ENCODE data around the gene MYOCOS. TPM values are rescaled to one million over a fixed set of nuclear protein-coding genes. Genes with fewer than 3 reads are reported as not detected.
"Not testable (repeated sequence)": the region's sequence is repeated elsewhere in the genome, so short reads cannot be mapped to it uniquely, and the experiment has no call there.

MYOCOS gene
- total RNA-seq, 1 donor from 2014 or later, result not detected

DNA sequence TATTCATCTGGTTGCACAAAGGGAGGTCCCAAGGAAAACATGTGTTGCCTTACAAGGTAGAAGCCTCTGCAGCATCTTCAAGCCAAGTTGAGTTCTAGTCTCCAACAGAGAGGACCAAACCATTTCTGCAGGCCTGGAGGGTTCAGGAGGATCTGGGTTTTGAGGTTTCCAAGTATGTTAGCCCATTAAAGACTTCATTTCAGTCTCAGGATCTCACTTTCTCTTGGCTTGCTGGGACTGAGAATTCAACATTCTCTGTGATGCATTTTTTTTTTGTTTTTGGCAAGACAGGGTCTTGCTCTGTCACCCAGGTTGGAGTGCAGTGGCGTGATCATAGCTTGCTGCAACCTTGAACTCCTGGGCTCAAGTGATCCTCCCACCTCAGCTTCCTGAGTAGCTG, 8.8 kb upstream of the MYOCOS start:
- intact Hi-C loops (cut with DNase I), result no loop called here
- TF ChIP-seq, protein P1, sequence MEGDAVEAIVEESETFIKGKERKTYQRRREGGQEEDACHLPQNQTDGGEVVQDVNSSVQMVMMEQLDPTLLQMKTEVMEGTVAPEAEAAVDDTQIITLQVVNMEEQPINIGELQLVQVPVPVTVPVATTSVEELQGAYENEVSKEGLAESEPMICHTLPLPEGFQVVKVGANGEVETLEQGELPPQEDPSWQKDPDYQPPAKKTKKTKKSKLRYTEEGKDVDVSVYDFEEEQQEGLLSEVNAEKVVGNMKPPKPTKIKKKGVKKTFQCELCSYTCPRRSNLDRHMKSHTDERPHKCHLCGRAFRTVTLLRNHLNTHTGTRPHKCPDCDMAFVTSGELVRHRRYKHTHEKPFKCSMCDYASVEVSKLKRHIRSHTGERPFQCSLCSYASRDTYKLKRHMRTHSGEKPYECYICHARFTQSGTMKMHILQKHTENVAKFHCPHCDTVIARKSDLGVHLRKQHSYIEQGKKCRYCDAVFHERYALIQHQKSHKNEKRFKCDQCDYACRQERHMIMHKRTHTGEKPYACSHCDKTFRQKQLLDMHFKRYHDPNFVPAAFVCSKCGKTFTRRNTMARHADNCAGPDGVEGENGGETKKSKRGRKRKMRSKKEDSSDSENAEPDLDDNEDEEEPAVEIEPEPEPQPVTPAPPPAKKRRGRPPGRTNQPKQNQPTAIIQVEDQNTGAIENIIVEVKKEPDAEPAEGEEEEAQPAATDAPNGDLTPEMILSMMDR (IDR thresholded peaks at IDR 0.05), result no peak
- no peaks in the 10 kb centered on the region for H3K36me3 ChIP-seq
- DNase-seq (ENCODE audit: low spot score in 2 of 2), result no peak
- no peaks in the 10 kb centered on the region for H3K27me3 ChIP-seq
- no peaks in the 10 kb centered on the region for H3K9me3 ChIP-seq
- no peaks in the 10 kb centered on the region for H3K4me1 ChIP-seq
- H3K4me3 ChIP-seq, result no peak overlapping the region
- no peak overlapping the region for H3K27ac ChIP-seq

DNA sequence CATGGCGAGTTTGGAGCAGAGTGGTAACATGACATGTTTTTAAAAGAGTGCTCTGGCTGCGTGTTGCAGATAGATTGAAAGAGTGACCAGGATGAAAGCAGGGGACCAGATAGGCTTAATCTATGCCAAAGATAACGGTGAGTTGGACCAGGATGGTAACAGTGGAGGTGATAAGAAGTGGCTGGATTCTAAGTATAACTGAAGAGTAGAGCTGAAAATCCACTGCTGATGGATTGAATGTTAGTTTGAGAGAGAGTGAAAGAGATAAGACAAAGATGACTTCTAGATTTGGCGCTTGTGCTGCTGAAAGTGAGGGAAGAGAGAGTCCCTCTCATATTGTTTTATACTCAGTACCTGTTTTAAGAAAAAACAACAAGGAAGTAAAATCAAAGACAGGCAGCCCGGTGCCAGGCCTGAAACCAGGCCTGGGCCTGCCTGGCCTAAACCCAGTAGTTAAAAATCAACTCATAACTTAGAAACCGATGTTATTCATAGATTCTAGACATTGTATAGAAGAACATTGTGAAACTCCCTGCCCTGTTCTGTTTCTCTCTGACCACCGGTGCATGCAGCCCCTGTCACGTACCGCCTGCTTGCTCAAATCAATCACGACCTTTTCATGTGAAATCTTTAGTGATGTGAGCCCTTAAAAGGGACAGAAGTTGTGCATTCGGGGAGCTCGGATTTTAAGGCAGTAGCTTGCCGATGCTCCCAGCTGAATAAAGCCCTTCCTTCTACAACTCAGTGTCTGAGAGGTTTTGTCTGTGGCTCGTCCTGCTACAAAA, 6.7 kb upstream of the MYOCOS start:
- DNase-seq (ENCODE audit: low spot score in 2 of 2); H3K4me3 ChIP-seq; H3K4me1 ChIP-seq; H3K27me3 ChIP-seq; H3K27ac ChIP-seq; H3K36me3 ChIP-seq; H3K9me3 ChIP-seq; intact Hi-C loops (cut with DNase I): not testable (repeated sequence)

GRCh38 chr1:171616586-171616985, 5.5 kb upstream of the MYOCOS start:
- DNase-seq (ENCODE audit: low spot score in 2 of 2), result no peak
- H3K27me3 ChIP-seq, result no peaks in the 10 kb centered on the region
- no peaks in the 10 kb centered on the region for H3K4me1 ChIP-seq
- no peak overlapping the region for H3K27ac ChIP-seq
- intact Hi-C loops (cut with DNase I), result no loop called here
- TF ChIP-seq, protein P1 (IDR thresholded peaks at IDR 0.05), result no peak
- no peak overlapping the region for H3K4me3 ChIP-seq
- H3K36me3 ChIP-seq, result no peaks in the 10 kb centered on the region
- no peaks in the 10 kb centered on the region for H3K9me3 ChIP-seq

GRCh38 chr1:171623651-171624331, 1.7 kb downstream of the MYOCOS start:
- TF ChIP-seq, protein P1 (IDR thresholded peaks at IDR 0.05), result no peak
- H3K4me3 ChIP-seq, result no peak overlapping the region
- no peaks in the 10 kb centered on the region for H3K36me3 ChIP-seq
- no peak for DNase-seq (ENCODE audit: low spot score in 2 of 2)
- intact Hi-C loops (cut with DNase I), result no loop called here
- no peak overlapping the region for H3K27ac ChIP-seq
- no peaks in the 10 kb centered on the region for H3K27me3 ChIP-seq
- H3K4me1 ChIP-seq, result no peaks in the 10 kb centered on the region
- H3K9me3 ChIP-seq, result no peaks in the 10 kb centered on the region

- Histone ChIP-seq H3K36me3 (no peaks in the 10 kb centered on the region), H3K4me1 (no peaks in the 10 kb centered on the region), H3K27ac (no peak overlapping the region), H3K4me3 (no peak overlapping the region), H3K27me3 (no peaks in the 10 kb centered on the region), H3K9me3 (no peaks in the 10 kb centered on the region)
- TF ChIP-seq, protein P1 (IDR thresholded peaks at IDR 0.05), result no peak
- intact Hi-C loops (cut with DNase I), result no loop called here
- DNase-seq (ENCODE audit: low spot score in 2 of 2), result no peak
Measured at GRCh38 chr1:171625225-171625624, 3.2 kb downstream of the MYOCOS start.

DNA sequence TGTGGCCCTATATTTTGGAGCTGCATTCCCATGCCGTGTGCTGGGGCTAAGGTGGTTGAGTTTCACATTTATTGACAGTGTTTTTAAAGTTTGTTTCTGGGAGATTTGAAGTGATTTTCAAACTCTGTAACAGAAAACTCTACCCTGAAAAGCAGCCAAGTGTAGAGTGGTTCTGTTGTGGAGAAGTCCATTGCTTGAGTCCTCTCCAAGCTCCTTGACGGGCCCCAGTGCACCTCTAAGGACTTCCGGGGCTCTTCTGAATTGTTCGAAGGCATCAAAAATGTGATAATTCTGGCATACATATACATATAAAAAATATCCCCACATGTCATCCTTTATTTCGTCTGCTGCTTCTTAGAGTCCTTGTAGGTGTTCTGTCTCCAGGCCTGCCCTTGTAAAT, 5.0 kb downstream of the MYOCOS start:
- Histone ChIP-seq H3K4me3 (no peak overlapping the region), H3K27me3 (no peaks in the 10 kb centered on the region), H3K4me1 (no peaks in the 10 kb centered on the region), H3K9me3 (no peaks in the 10 kb centered on the region), H3K36me3 (no peaks in the 10 kb centered on the region), H3K27ac (no peak overlapping the region)
- TF ChIP-seq, protein P1 (IDR thresholded peaks at IDR 0.05), result no peak
- intact Hi-C loops (cut with DNase I), result no loop called here
- DNase-seq (ENCODE audit: low spot score in 2 of 2), result no peak

Measured in ascending aorta (tissue), 2 donors.